Measurements from ENCODE around the gene SMURF2. TPM values are rescaled to one million over a fixed set of nuclear protein-coding genes. Genes with fewer than 3 reads are reported as not detected.

SMURF2 gene
- total and polyA plus RNA-seq, 9 of the 15 experiments (the other 6 are each of a cell fraction or from before 2014, with no cell fraction given), result 3.8 to 22.0 (median 14.8) TPM

DNA sequence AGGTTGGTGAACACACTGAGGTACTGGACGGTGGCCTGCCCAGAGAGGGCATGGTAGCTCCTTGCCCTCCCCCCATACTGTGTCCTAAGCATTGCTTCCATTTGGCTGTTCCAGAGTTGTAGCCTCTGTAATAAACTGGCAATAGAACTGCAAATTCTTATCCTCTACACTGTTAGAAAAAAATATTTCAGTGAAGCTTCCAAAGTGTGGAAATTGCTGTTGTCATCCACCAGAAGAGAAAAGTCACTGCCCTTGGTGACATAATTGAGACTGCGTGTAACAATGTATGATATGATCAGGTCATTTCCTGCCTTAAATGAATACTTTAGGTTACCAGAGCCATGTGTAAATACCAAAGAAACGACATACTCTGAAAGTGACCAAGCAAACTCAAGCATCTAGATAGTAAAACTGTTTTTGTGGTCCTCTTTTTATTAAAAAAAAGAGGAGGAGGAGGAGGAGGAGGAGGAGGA lies 89.4 kb downstream of the SMURF2 start (continued):
- TF ChIP-seq, protein P1, sequence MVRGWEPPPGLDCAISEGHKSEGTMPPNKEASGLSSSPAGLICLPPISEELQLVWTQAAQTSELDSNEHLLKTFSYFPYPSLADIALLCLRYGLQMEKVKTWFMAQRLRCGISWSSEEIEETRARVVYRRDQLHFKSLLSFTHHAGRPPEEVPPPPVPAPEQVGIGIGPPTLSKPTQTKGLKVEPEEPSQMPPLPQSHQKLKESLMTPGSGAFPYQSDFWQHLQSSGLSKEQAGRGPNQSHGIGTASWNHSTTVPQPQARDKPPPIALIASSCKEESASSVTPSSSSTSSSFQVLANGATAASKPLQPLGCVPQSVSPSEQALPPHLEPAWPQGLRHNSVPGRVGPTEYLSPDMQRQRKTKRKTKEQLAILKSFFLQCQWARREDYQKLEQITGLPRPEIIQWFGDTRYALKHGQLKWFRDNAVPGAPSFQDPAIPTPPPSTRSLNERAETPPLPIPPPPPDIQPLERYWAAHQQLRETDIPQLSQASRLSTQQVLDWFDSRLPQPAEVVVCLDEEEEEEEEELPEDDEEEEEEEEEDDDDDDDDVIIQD (CRISPR knock-in tag; IDR thresholded peaks at IDR 0.05), result no peak
- TF ChIP-seq DNMT1 (IDR thresholded peaks at IDR 0.05) (no peak), PCBP1 (IDR thresholded peaks at IDR 0.05; ENCODE audit: low read depth, low read length, poor library complexity, severe bottlenecking) (no peak), ZNF232 (CRISPR knock-in tag; IDR thresholded peaks at IDR 0.05) (no peak), ZNF282 (CRISPR knock-in tag; IDR thresholded peaks at IDR 0.05) (no peak), MTA2 (IDR thresholded peaks at IDR 0.05; ENCODE audit: low read depth) (no peak), BRCA1 (IDR thresholded peaks at IDR 0.05) (no peak), BRCA1 (CRISPR knock-in tag; IDR thresholded peaks at IDR 0.05) (no peak), CBFA2T3 (IDR thresholded peaks at IDR 0.05) (no peak), ZC3H11A (IDR thresholded peaks at IDR 0.05; ENCODE audit: low read depth, low read length) (no peak), FOXJ3 (CRISPR knock-in tag; IDR thresholded peaks at IDR 0.05) (no peak), NR2F6 (CRISPR knock-in tag; IDR thresholded peaks at IDR 0.05) (no peak), ZNF124 (CRISPR knock-in tag; IDR thresholded peaks at IDR 0.05) (no peak), NFIX (CRISPR knock-in tag; IDR thresholded peaks at IDR 0.05; ENCODE audit: low read depth) (no peak), BHLHE40 (IDR thresholded peaks at IDR 0.05; ENCODE audit: low read length) (no peak), ZKSCAN1 (IDR thresholded peaks at IDR 0.05; ENCODE audit: low read depth, low read length) (no peak), MCM5 (IDR thresholded peaks at IDR 0.05; ENCODE audit: low read depth) (no peak), HDGF (IDR thresholded peaks at IDR 0.05) (no peak), CCAR2 (IDR thresholded peaks at IDR 0.05; ENCODE audit: low read depth, low read length) (no peak), MCM2 (IDR thresholded peaks at IDR 0.05; ENCODE audit: low read depth) (no peak), SP2 (IDR thresholded peaks at IDR 0.05; ENCODE audit: extremely low read depth, low read depth, low read length, poor library complexity, severe bottlenecking) (no peak)
- TF ChIP-seq, protein P2, sequence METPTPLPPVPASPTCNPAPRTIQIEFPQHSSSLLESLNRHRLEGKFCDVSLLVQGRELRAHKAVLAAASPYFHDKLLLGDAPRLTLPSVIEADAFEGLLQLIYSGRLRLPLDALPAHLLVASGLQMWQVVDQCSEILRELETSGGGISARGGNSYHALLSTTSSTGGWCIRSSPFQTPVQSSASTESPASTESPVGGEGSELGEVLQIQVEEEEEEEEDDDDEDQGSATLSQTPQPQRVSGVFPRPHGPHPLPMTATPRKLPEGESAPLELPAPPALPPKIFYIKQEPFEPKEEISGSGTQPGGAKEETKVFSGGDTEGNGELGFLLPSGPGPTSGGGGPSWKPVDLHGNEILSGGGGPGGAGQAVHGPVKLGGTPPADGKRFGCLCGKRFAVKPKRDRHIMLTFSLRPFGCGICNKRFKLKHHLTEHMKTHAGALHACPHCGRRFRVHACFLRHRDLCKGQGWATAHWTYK (CRISPR knock-in tag; IDR thresholded peaks at IDR 0.05), result no peak
- TF ChIP-seq, protein P3, sequence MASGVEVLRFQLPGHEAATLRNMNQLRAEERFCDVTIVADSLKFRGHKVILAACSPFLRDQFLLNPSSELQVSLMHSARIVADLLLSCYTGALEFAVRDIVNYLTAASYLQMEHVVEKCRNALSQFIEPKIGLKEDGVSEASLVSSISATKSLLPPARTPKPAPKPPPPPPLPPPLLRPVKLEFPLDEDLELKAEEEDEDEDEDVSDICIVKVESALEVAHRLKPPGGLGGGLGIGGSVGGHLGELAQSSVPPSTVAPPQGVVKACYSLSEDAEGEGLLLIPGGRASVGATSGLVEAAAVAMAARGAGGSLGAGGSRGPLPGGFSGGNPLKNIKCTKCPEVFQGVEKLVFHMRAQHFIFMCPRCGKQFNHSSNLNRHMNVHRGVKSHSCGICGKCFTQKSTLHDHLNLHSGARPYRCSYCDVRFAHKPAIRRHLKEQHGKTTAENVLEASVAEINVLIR (CRISPR knock-in tag; IDR thresholded peaks at IDR 0.05), result no peak
- TF ChIP-seq, protein P4, sequence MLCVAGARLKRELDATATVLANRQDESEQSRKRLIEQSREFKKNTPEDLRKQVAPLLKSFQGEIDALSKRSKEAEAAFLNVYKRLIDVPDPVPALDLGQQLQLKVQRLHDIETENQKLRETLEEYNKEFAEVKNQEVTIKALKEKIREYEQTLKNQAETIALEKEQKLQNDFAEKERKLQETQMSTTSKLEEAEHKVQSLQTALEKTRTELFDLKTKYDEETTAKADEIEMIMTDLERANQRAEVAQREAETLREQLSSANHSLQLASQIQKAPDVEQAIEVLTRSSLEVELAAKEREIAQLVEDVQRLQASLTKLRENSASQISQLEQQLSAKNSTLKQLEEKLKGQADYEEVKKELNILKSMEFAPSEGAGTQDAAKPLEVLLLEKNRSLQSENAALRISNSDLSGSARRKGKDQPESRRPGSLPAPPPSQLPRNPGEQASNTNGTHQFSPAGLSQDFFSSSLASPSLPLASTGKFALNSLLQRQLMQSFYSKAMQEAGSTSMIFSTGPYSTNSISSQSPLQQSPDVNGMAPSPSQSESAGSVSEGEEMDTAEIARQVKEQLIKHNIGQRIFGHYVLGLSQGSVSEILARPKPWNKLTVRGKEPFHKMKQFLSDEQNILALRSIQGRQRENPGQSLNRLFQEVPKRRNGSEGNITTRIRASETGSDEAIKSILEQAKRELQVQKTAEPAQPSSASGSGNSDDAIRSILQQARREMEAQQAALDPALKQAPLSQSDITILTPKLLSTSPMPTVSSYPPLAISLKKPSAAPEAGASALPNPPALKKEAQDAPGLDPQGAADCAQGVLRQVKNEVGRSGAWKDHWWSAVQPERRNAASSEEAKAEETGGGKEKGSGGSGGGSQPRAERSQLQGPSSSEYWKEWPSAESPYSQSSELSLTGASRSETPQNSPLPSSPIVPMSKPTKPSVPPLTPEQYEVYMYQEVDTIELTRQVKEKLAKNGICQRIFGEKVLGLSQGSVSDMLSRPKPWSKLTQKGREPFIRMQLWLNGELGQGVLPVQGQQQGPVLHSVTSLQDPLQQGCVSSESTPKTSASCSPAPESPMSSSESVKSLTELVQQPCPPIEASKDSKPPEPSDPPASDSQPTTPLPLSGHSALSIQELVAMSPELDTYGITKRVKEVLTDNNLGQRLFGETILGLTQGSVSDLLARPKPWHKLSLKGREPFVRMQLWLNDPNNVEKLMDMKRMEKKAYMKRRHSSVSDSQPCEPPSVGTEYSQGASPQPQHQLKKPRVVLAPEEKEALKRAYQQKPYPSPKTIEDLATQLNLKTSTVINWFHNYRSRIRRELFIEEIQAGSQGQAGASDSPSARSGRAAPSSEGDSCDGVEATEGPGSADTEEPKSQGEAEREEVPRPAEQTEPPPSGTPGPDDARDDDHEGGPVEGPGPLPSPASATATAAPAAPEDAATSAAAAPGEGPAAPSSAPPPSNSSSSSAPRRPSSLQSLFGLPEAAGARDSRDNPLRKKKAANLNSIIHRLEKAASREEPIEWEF (CRISPR knock-in tag; IDR thresholded peaks at IDR 0.05), result no peak

Data from K562 (cell line).